ENCODE results near the gene JADE2. TPM values are rescaled to one million over a fixed set of nuclear protein-coding genes. Genes with fewer than 3 reads are reported as not detected.

JADE2 gene
- total RNA-seq, 1 donor, result 38.8 TPM

DNA sequence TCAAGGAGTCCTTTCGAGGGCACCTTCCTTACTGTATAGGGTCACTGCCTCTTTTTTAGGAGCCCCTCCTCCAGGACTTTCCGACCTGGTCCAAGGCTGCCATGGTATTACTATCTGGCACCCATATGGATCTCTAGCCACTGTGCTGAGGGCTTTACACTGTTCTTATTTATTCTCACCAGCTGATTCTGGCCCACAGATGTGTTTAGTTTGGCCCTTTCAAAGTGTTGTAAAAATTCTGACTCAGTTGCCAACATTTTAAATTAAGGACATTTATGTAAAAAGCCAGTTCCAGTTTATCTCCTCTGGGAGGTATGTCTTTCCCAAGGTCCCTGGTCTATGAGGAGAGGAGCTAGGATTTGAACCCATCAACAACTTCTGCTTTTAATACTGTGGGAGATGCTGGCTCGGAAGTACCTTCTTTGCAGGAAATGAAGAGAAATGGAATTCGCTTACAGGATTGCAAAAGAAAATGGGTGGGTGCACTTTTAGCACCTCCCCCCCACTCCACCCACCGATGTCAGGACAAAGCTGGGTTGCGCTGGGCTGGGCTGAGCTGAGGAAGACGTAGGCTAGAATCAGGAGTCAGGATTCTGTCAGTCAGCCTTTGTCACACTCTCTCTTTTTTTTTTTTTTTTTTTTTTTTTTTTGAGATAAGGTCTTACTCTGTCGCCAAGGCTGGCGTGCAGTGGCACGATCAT lies 7.8 kb downstream of the JADE2 start:
- H3K4me3 ChIP-seq (ENCODE audit: low read depth, low read length), result no peak overlapping the region
- TF ChIP-seq, protein P1, sequence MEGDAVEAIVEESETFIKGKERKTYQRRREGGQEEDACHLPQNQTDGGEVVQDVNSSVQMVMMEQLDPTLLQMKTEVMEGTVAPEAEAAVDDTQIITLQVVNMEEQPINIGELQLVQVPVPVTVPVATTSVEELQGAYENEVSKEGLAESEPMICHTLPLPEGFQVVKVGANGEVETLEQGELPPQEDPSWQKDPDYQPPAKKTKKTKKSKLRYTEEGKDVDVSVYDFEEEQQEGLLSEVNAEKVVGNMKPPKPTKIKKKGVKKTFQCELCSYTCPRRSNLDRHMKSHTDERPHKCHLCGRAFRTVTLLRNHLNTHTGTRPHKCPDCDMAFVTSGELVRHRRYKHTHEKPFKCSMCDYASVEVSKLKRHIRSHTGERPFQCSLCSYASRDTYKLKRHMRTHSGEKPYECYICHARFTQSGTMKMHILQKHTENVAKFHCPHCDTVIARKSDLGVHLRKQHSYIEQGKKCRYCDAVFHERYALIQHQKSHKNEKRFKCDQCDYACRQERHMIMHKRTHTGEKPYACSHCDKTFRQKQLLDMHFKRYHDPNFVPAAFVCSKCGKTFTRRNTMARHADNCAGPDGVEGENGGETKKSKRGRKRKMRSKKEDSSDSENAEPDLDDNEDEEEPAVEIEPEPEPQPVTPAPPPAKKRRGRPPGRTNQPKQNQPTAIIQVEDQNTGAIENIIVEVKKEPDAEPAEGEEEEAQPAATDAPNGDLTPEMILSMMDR (IDR thresholded peaks at IDR 0.05; ENCODE audit: insufficient read depth, low read length), result no peak
- DNase-seq (ENCODE audit: low read depth), result peak; percentile 79

DNA sequence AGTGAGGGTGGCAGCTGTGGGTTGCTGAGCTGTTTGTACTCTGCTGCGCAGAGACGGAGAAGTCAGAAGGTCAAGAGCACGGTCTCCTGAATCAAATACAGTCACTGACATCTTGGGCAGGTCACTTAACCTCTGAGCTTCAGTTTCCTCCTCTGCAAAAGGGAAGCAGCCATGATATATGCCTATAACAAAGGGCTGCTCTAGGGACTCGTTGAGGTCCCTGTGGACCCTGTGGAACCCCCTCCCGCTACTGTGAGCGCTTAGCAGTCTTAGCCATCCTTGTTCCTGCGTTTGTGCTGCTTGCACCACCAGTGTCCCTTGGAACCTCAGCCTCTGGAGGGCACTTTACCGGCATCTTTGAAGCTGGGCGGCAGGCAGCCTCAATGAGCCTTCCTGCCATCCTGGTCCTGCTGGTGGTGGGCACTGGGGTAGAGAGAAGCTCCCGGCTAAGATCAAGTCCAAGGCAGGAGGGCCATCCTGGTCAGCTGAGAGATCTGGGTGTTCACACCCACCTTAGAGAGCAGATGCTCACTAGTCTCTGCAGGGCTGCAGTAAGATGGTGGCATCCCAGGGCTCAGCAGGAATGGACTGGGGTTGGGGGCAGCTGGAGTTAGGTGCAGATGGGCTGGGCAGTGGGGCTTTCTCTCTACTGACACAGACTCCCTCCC lies 8.7 kb downstream of the JADE2 start:
- DNase-seq (ENCODE audit: low read depth), result no peak
- TF ChIP-seq, protein P1 (IDR thresholded peaks at IDR 0.05; ENCODE audit: insufficient read depth, low read length), result no peak
- no peak overlapping the region for H3K4me3 ChIP-seq (ENCODE audit: low read depth, low read length)

DNA sequence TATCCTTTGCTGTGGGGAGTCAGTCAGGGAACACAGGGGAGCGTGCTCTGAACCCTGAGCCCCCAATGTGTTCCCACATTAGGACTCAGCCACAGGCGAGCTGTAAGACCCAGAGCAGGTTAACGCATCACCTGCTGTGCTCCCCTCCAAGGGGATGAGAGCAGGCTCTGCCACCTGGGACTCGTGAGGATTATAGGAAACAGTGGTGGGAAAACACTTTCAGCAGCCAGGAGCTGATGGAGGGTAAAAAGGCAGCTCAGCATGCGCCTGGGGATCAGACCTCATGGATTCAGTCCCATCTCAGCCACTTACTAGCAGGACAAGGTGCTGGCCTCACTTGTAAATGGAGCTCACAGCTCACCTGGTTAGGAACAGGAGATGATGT lies 9.2 kb downstream of the JADE2 start:
- H3K4me3 ChIP-seq (ENCODE audit: low read depth, low read length), result no peak overlapping the region
- DNase-seq (ENCODE audit: low read depth), result no peak
- TF ChIP-seq, protein P1 (IDR thresholded peaks at IDR 0.05; ENCODE audit: insufficient read depth, low read length), result no peak

DNA sequence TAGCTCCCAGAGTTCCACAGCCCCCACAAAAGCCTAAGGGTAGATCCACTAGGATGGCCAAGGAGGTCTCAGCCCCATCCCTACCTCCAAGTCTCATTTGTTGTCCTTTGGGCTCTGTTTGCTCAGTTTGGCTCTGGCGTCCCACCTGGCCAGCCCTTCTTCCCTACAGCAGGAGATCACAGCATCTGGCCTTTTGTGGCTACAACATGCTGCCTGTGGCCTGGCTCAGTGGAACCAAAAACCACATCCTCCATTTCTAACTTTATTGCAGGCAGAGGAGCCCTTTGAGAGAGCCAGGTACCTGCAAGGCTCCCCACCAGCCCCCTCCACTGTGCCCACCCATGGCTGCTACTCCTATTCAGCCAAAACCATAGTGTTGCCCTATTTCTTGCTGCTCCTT lies 11.4 kb downstream of the JADE2 start:
- no peak for DNase-seq (ENCODE audit: low read depth)
- TF ChIP-seq, protein P1 (IDR thresholded peaks at IDR 0.05; ENCODE audit: insufficient read depth, low read length), result no peak
- H3K4me3 ChIP-seq (ENCODE audit: low read depth, low read length), result no peak overlapping the region

DNA sequence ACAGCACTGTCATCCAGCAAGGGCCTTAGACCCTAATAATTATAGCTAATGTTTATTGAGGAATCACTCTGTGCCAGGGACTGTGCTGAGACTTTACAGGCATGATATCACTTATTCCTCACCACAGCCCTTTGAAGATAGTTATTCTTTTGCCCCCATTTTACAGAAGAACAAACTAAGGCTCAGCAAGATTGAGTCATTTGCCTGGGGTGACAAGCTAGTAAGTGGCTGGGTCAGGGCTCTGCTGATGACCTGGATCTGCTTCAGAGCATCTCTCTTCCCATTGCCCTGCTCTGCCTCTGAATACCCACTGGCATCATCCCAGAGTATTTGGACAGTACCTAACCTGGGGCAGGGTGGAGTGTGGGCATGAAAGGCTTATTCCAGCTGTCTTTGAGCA lies 11.8 kb downstream of the JADE2 start:
- no peak overlapping the region for H3K4me3 ChIP-seq (ENCODE audit: low read depth, low read length)
- TF ChIP-seq, protein P1 (IDR thresholded peaks at IDR 0.05; ENCODE audit: insufficient read depth, low read length), result no peak
- DNase-seq (ENCODE audit: low read depth), result no peak

DNA sequence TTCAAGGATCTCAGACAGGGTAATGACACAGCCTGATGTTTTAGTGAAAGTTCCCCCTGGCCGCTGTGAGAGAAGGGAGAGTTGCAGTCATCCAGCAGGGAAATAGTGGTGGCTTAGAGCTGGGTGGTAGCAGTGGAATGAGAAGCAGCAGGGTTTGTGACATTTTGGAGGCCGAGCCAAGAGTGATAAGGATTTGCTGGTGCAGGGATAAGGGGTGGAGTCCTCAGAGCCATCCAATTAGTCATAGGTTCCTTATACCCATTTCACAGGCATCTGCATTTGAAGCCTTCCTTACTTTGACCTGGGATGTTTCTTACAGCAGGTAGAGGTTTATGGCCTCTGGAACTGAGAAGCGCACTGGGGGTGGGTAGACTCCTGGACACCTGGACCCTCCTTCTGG lies 12.8 kb downstream of the JADE2 start:
- TF ChIP-seq, protein P1 (IDR thresholded peaks at IDR 0.05; ENCODE audit: insufficient read depth, low read length), result no peak
- no peak overlapping the region for H3K4me3 ChIP-seq (ENCODE audit: low read depth, low read length)
- peak; percentile 61 for DNase-seq (ENCODE audit: low read depth)
